Measurements from ENCODE around the gene LMTK3.
"Not testable (repeated sequence)": the region's sequence is repeated elsewhere in the genome, so short reads cannot be mapped to it uniquely, and the experiment has no call there.

The LMTK3 gene

DNA sequence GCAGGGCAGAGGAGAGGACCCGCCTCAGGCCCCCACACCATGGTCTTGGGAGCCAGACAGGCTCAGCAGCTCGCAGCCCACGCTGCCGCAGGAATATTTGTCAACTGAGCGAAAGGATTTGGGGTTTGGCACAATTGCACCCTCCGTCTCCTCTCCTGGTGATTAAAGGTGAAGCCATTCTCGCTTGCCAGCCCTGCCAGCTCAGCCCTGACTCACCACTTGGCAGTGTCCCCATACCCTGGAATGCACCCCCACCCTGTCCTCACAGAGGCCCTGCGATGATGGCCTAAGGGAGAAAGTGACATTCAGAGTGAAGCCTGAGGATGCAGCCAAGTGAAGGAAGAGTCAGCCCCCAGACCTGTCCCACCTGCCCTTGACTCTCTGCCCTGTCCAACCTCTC, 23.7 kb downstream of the LMTK3 start:
- H3K4me3 ChIP-seq (replicated peaks in 1 of 2; ENCODE audit: low read depth in 2 of 2, low read length in 2 of 2): no peak overlapping the region
- TF ChIP-seq, protein P1, sequence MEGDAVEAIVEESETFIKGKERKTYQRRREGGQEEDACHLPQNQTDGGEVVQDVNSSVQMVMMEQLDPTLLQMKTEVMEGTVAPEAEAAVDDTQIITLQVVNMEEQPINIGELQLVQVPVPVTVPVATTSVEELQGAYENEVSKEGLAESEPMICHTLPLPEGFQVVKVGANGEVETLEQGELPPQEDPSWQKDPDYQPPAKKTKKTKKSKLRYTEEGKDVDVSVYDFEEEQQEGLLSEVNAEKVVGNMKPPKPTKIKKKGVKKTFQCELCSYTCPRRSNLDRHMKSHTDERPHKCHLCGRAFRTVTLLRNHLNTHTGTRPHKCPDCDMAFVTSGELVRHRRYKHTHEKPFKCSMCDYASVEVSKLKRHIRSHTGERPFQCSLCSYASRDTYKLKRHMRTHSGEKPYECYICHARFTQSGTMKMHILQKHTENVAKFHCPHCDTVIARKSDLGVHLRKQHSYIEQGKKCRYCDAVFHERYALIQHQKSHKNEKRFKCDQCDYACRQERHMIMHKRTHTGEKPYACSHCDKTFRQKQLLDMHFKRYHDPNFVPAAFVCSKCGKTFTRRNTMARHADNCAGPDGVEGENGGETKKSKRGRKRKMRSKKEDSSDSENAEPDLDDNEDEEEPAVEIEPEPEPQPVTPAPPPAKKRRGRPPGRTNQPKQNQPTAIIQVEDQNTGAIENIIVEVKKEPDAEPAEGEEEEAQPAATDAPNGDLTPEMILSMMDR (IDR thresholded peaks at IDR 0.05; ENCODE audit: low read depth, low read length): no peak
- peak; percentile 70 to 72 for DNase-seq (ENCODE audit: low read depth in 2 of 2)

DNA sequence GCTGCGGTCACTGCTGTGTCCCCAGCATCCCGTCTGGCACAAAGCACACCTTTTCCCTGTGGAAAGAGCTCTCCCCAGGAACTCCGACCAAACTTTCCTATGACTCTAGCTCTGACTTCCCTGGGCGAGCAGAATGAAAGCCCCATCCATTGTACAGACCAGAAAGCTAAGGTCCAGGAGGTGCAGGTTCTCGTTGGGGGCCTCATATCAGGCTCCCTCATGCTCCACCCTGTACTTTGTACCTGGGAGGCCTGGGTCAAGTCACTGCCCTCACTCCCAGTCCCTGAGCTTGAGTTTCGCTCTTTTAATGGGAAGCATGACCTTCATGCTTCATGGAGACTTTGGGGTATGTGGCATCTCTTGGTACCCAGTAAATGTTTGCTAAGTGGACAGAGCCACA, 24.1 kb downstream of the LMTK3 start:
- no peak for DNase-seq (ENCODE audit: low read depth in 2 of 2)
- TF ChIP-seq, protein P1 (IDR thresholded peaks at IDR 0.05; ENCODE audit: low read depth, low read length): no peak
- no peak overlapping the region for H3K4me3 ChIP-seq (replicated peaks in 1 of 2; ENCODE audit: low read depth in 2 of 2, low read length in 2 of 2)

DNA sequence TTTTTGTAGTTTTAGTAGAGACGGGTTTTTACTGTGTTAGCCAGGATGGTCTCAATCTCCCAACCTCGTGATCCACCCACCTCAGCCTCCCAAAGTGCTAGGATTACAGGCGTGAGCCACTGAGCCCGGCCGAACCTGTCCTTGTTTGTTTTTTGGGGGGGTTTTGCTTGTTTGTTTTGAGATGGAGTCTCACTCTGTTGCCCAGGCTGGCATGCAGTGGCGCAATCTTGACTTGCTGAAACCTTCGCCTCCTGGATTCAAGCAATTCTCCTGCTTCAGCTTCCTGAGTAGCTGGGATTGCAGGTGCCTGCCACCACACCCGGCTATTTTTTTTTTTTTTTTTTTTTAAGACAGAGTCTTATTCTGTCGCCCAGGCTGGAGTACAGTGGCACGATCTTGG, 24.9 kb downstream of the LMTK3 start:
- not testable (repeated sequence) for DNase-seq (ENCODE audit: low read depth in 2 of 2); H3K4me3 ChIP-seq (replicated peaks in 1 of 2; ENCODE audit: low read depth in 2 of 2, low read length in 2 of 2)

DNA sequence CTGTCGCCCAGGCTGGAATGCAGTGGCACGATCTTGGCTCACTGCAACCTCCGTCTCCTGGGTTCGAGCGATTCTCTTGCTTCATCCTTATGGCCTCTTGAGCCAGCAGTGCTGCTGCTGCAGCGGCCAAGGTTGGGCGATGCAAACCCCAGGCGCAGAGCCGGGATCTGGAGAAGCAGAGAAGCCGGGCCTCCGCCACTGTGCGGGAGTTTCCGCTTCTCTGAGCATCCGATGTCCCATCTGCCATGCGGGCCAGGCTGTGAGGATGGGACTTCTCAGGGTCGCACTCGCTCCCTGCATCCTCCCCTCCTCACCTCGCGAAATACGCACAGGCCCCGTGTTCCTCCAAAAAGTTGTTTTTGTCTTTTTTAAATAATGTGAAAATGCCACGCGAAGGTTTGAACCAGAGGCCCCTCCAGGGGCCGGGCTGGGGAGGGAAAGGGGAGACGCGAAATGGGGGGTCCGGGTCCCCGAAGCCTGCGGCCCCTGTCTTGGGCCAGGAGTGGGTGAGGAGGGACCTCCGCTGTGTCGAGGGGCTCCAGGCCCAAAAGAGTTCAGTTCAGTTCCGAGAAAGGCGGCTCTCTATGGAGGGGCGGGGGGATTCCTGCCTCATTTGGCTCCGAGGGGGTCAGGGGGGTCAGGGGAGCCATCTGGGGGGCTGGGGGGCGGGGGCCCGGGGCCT, 26.6 kb downstream of the LMTK3 start:
- H3K4me3 ChIP-seq (replicated peaks in 1 of 2; ENCODE audit: low read depth in 2 of 2, low read length in 2 of 2): no peak overlapping the region
- TF ChIP-seq, protein P1 (IDR thresholded peaks at IDR 0.05; ENCODE audit: low read depth, low read length): no peak
- no peak for DNase-seq (ENCODE audit: low read depth in 2 of 2)

DNA sequence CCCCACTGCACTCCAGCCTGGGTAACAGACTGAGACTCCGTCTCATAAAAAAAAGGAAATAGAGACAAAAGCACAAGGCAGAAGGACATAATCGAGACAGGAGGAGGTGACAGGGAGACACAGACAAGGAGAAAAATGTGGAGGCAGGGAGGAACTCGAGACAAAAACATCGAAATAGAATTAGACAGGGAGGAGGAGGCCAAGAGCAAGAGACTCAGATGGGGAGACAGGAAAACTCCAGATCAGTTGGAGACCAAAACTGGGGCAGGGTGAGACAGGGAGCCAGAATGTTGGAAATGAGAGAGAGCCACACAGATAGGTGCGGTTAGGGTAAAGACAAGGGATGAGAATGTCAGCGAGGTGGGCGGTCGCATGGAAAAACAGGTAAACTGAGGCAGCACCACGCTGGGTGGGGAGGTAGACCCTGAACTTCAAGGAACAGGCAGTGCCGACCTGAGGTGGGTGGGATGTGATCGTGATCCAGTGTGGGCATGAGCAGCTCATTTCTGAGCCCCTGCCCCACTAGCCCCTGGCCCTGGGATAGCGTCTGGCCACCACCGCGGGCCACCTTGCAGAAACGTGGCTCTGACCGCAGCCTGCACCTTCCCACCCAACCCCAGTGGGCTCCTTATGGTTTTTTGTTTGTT, 27.3 kb downstream of the LMTK3 start:
- TF ChIP-seq, protein P1 (IDR thresholded peaks at IDR 0.05; ENCODE audit: low read depth, low read length): no peak
- no peak for DNase-seq (ENCODE audit: low read depth in 2 of 2)

GRCh38 chr19:48483301-48483700, 28.3 kb downstream of the LMTK3 start:
- DNase-seq (ENCODE audit: low read depth in 2 of 2): no peak
- H3K4me3 ChIP-seq (replicated peaks in 1 of 2; ENCODE audit: low read depth in 2 of 2, low read length in 2 of 2): no peak overlapping the region
- TF ChIP-seq, protein P1 (IDR thresholded peaks at IDR 0.05; ENCODE audit: low read depth, low read length): no peak

More for the DNA sequence above, 27.3 kb downstream of the LMTK3 start:
- no peak overlapping the region for H3K4me3 ChIP-seq (replicated peaks in 1 of 2; ENCODE audit: low read depth in 2 of 2, low read length in 2 of 2)

DNA sequence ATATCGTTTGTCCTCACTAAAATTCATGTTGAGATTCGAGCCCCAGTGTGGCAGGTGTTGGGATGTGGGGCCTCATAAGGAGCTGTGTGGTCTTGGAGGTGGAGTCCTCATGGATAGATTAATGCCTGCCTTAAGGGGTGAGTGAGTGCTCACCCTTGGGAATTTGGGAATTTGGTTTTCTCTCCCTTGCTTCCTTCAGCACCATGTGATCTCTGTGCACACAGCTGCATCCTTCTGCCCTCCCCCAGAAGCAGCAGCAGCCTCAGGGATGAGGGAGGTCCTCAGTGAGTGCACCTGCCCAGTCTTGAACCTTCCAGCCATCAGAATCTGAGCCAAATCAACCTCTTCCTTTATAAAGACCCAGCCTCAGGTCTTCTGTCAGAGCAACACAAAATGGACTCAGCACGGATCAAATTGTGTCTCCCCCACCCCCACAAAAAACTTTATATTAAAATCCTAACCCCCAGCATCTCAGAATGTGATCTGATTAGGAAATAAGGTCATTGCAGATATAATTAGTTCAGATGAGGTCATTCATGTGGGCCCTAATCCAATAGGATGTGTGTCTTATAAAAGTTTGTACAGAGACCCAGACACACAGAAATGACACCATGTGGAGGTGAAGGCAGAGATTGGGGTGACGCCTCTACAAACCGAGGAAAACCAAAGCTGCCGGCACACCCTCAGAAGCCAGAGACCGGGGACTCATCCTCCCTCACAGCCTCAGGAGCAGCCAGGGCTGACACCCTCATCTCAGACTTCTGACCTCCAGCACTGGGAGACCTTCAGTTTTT, 29.6 kb downstream of the LMTK3 start:
- TF ChIP-seq, protein P1 (IDR thresholded peaks at IDR 0.05; ENCODE audit: low read depth, low read length): no peak
- peak in 1 of 2 donors; percentile 61 for DNase-seq (ENCODE audit: low read depth in 2 of 2)
- H3K4me3 ChIP-seq (replicated peaks in 1 of 2; ENCODE audit: low read depth in 2 of 2, low read length in 2 of 2): no peak overlapping the region
